ENCODE data around the gene TTC23L. TPM values are rescaled to one million over a fixed set of nuclear protein-coding genes. Genes with fewer than 3 reads are reported as not detected.

TTC23L gene
- total RNA-seq, 5 donors from 2014 or later (not counting 1 experiment from before 2014, with no cell fraction given), result 0.23 to 1.8 (median 0.64) TPM; not detected in 2

DNA sequence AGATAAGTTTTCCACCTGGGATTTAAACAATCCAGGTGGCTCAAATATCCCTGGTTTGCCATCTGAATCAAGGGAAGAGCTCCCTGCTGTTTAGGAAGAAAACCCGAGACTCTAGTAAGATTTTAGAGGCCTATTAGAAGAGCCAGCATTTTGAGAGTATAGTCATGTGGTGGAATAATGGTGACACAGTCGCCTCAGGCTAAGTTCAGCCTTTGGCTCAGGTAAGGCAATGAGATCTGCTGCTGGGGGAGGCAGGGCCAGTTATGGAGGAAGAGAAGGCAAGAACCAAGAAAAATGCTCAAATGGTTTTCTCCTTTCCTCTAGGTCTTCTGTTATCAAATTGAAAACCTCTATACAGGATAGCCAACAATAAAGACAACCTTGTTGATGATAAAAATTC, 60.1 kb downstream of the TTC23L start:
- Mint-ChIP-seq H3K27ac (no peak overlapping the region), H3K4me1 (no peaks in the 10 kb centered on the region), H3K9me3 (no peaks in the 10 kb centered on the region), H3K27me3 (no peaks in the 10 kb centered on the region), H3K36me3 (no peaks in the 10 kb centered on the region), H3K4me3 (no peak overlapping the region)
- no peak overlapping the region for H3K4me3 ChIP-seq (ENCODE audit: control insufficient read depth in 1 of 2, extremely low read depth in 1 of 2, low read length in 1 of 2)
- H3K27ac ChIP-seq (ENCODE audit: low read length), result no peak overlapping the region
- 88% methylated on average over 2 of the region's 2 CpGs for WGBS (ENCODE audit: insufficient coverage)
- H3K9me3 ChIP-seq, result no peaks in the 10 kb centered on the region
- ChIA-PET CTCF (interaction anchor here (0.7 to 4.0 kb wide), 13 partner anchors 16 to 424 kb away, joined by 3 to 29 read pairs (median 4); partner anchors contain the start of genes BRIX1 (in 1 of the 2) and RAD1 (in 1 of the 2)), POLR2A (interaction anchor here in 1 of 2 donors (0.6 kb wide), 1 partner anchor 1376 kb away, joined by 3 read pairs; no protein-coding TSS in a partner anchor)
- H3K36me3 ChIP-seq (ENCODE audit: control insufficient read depth in 2 of 2, extremely low read depth in 1 of 2, insufficient read depth in 1 of 2, low read length in 1 of 2), result no peaks in the 10 kb centered on the region
- no peak for DNase-seq
- no peaks in the 10 kb centered on the region for H3K4me1 ChIP-seq (ENCODE audit: control insufficient read depth in 1 of 2, extremely low read depth in 1 of 2, insufficient read depth in 2 of 2, low read length in 2 of 2)
- H3K27me3 ChIP-seq (replicated peaks in 1 of 2; ENCODE audit: control insufficient read depth in 2 of 2, extremely low read depth in 1 of 2, insufficient read depth in 2 of 2, low read length in 1 of 2), result no peaks in the 10 kb centered on the region
- no peak for ATAC-seq (replicated peaks in 1 of 4)

DNA sequence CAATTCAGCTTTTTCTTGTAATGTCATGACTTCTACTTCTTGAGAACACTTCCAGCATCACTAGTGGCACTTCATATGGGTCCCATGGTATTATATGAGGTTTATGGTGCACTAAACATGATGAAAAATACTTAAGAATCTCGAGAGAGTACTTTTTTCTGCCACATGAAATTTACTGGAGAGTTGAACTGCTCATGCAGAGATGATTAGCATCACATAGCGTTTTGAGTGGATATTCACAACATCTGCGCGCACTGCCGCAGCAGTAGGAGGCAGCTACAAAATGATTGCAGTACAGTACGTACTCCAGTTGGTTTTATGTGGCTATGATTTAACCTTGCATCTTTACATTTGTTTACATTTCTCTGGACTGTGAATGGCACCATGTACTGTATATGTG, 61.7 kb downstream of the TTC23L start:
- H3K4me3 ChIP-seq (ENCODE audit: control insufficient read depth in 1 of 2, extremely low read depth in 1 of 2, low read length in 1 of 2), result no peak overlapping the region
- no peak for ATAC-seq (replicated peaks in 1 of 4)
- DNase-seq, result no peak
- no peaks in the 10 kb centered on the region for H3K4me1 ChIP-seq (ENCODE audit: control insufficient read depth in 1 of 2, extremely low read depth in 1 of 2, insufficient read depth in 2 of 2, low read length in 2 of 2)
- no peak overlapping the region for H3K4me3 Mint-ChIP-seq
- no peaks in the 10 kb centered on the region for H3K4me1 Mint-ChIP-seq
- no peaks in the 10 kb centered on the region for H3K9me3 ChIP-seq
- no peak overlapping the region for H3K27ac Mint-ChIP-seq
- peaks cover 4 to 5% of the 10 kb centered on the region in 2 donors for H3K36me3 ChIP-seq (ENCODE audit: control insufficient read depth in 2 of 2, extremely low read depth in 1 of 2, insufficient read depth in 1 of 2, low read length in 1 of 2)
- peaks cover 5% of the 10 kb centered on the region for H3K36me3 Mint-ChIP-seq
- no peaks in the 10 kb centered on the region for H3K9me3 Mint-ChIP-seq
- no peak overlapping the region for H3K27ac ChIP-seq (ENCODE audit: low read length)
- POLR2A ChIA-PET, result no interaction called here
- H3K27me3 Mint-ChIP-seq, result no peaks in the 10 kb centered on the region
- no peaks in the 10 kb centered on the region for H3K27me3 ChIP-seq (replicated peaks in 1 of 2; ENCODE audit: control insufficient read depth in 2 of 2, extremely low read depth in 1 of 2, insufficient read depth in 2 of 2, low read length in 1 of 2)
- 96% methylated on average over 5 of the region's 6 CpGs for WGBS (ENCODE audit: insufficient coverage)
- CTCF ChIA-PET, result interaction anchor here (0.5 to 0.9 kb wide), 2 partner anchors 377 to 829 kb away, joined by 4 read pairs; no protein-coding TSS in a partner anchor

DNA sequence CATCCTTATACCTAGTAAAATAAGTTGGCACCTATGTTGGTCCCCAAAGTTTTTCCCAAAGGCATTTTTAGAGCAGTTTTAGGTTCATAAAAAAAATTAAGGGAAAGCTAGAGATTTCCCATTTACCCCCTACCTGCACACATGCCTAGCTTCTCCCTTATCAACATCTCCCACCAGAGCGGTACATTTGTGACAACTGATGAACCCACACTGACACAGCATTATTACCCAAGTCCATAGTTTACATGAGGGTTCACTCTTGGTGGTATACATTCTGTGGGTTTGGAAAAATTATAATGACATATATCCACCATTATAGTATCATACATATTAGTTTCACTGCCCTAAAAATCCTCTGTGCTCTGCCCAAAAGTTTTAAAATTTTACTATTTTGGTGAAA, 64.3 kb downstream of the TTC23L start:
- ATAC-seq (replicated peaks in 1 of 4) (no peak), DNase-seq (no peak)
- Mint-ChIP-seq H3K27me3 (no peaks in the 10 kb centered on the region), H3K27ac (no peak overlapping the region), H3K4me1 (no peaks in the 10 kb centered on the region), H3K36me3 (peaks cover 7% of the 10 kb centered on the region), H3K4me3 (no peak overlapping the region), H3K9me3 (no peaks in the 10 kb centered on the region)
- Histone ChIP-seq H3K36me3 (ENCODE audit: control insufficient read depth in 2 of 2, extremely low read depth in 1 of 2, insufficient read depth in 1 of 2, low read length in 1 of 2) (peaks cover 4 to 9% of the 10 kb centered on the region in 2 donors), H3K4me1 (ENCODE audit: control insufficient read depth in 1 of 2, extremely low read depth in 1 of 2, insufficient read depth in 2 of 2, low read length in 2 of 2) (no peaks in the 10 kb centered on the region), H3K9me3 (no peaks in the 10 kb centered on the region), H3K27ac (ENCODE audit: low read length) (no peak overlapping the region), H3K4me3 (ENCODE audit: control insufficient read depth in 1 of 2, extremely low read depth in 1 of 2, low read length in 1 of 2) (no peak overlapping the region), H3K27me3 (replicated peaks in 1 of 2; ENCODE audit: control insufficient read depth in 2 of 2, extremely low read depth in 1 of 2, insufficient read depth in 2 of 2, low read length in 1 of 2) (no peaks in the 10 kb centered on the region)
- WGBS (ENCODE audit: insufficient coverage), result no CpG with 5 or more reads among the region's 1 CpG
- POLR2A ChIA-PET, result no interaction called here
- CTCF ChIA-PET, result interaction anchor here (0.6 to 1.5 kb wide), 5 partner anchors 9 to 411 kb away, joined by 3 to 9 read pairs (median 3); partner anchors contain the start of genes BRIX1 (in 1 of the 2) and RAD1 (in 1 of the 2)

DNA sequence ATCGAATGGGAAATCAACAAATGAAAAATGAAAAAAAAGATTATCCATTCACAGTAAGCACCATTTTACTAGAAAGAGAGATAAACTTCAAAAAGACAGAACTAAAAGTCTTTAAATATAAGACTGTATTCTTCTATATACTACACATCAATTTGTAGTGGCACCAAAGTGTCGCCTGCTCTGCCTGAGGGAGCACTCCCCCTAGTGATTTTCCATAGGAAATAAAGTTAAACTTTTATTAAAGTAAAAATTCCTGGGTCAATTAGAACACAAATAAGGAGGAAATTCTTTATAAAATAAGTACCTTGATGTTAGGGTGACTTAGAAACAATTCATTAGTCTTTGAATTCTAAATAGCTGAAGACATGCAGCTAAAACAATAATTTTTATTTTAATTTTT, 66.6 kb downstream of the TTC23L start:
- Mint-ChIP-seq H3K4me3 (no peak overlapping the region), H3K4me1 (no peaks in the 10 kb centered on the region), H3K9me3 (no peaks in the 10 kb centered on the region), H3K27ac (no peak overlapping the region), H3K27me3 (no peaks in the 10 kb centered on the region), H3K36me3 (peaks cover 23% of the 10 kb centered on the region)
- Histone ChIP-seq H3K9me3 (no peaks in the 10 kb centered on the region), H3K36me3 (ENCODE audit: control insufficient read depth in 2 of 2, extremely low read depth in 1 of 2, insufficient read depth in 1 of 2, low read length in 1 of 2) (peaks cover 4 to 23% of the 10 kb centered on the region in 2 donors), H3K4me3 (ENCODE audit: control insufficient read depth in 1 of 2, extremely low read depth in 1 of 2, low read length in 1 of 2) (no peak overlapping the region), H3K27me3 (replicated peaks in 1 of 2; ENCODE audit: control insufficient read depth in 2 of 2, extremely low read depth in 1 of 2, insufficient read depth in 2 of 2, low read length in 1 of 2) (no peaks in the 10 kb centered on the region), H3K27ac (ENCODE audit: low read length) (no peak overlapping the region), H3K4me1 (ENCODE audit: control insufficient read depth in 1 of 2, extremely low read depth in 1 of 2, insufficient read depth in 2 of 2, low read length in 2 of 2) (no peaks in the 10 kb centered on the region)
- CTCF ChIA-PET, result no interaction called here
- WGBS (ENCODE audit: insufficient coverage), result no CpG with 5 or more reads among the region's 2 CpGs
- POLR2A ChIA-PET, result no interaction called here
- ATAC-seq (replicated peaks in 1 of 4), result no peak
- DNase-seq, result no peak

DNA sequence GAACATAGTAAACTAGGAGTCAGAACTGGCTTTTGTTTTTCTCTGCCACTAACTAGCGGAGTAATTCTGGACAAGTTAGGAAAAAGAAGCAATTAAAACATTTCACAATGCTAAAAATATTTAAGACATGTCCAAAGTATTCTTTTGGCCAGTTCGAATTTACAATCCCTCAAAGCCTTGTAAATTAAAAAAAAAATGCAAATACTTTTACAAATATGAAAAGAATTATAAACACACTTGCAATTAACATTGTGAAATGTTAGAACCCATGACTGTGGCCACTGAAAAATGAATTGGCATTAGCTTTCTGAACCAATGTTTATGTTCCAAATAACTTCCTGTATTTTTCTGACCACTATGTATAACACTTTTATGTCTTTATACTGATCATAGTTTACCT, 74.1 kb downstream of the TTC23L start:
- Histone ChIP-seq H3K4me3 (ENCODE audit: control insufficient read depth in 1 of 2, extremely low read depth in 1 of 2, low read length in 1 of 2) (no peak overlapping the region), H3K36me3 (ENCODE audit: control insufficient read depth in 2 of 2, extremely low read depth in 1 of 2, insufficient read depth in 1 of 2, low read length in 1 of 2) (peaks cover 5 to 31% of the 10 kb centered on the region in 2 donors), H3K27ac (ENCODE audit: low read length) (no peak overlapping the region), H3K4me1 (ENCODE audit: control insufficient read depth in 1 of 2, extremely low read depth in 1 of 2, insufficient read depth in 2 of 2, low read length in 2 of 2) (peaks cover 20 to 21% of the 10 kb centered on the region in 2 experiments), H3K9me3 (no peaks in the 10 kb centered on the region), H3K27me3 (replicated peaks in 1 of 2; ENCODE audit: control insufficient read depth in 2 of 2, extremely low read depth in 1 of 2, insufficient read depth in 2 of 2, low read length in 1 of 2) (no peaks in the 10 kb centered on the region)
- no peaks in the 10 kb centered on the region for H3K27me3 Mint-ChIP-seq
- H3K36me3 Mint-ChIP-seq, result peaks cover 29% of the 10 kb centered on the region
- ChIA-PET CTCF (no interaction called here), POLR2A (no interaction called here)
- DNase-seq (no peak), ATAC-seq (replicated peaks in 1 of 4) (no peak)
- H3K9me3 Mint-ChIP-seq, result no peaks in the 10 kb centered on the region
- H3K27ac Mint-ChIP-seq, result no peak overlapping the region
- H3K4me1 Mint-ChIP-seq, result peaks cover 34 to 38% (median 34%) of the 10 kb centered on the region in 3 donors
- H3K4me3 Mint-ChIP-seq, result no peak overlapping the region
- WGBS (ENCODE audit: insufficient coverage), result no CpG with 5 or more reads among the region's 2 CpGs

DNA sequence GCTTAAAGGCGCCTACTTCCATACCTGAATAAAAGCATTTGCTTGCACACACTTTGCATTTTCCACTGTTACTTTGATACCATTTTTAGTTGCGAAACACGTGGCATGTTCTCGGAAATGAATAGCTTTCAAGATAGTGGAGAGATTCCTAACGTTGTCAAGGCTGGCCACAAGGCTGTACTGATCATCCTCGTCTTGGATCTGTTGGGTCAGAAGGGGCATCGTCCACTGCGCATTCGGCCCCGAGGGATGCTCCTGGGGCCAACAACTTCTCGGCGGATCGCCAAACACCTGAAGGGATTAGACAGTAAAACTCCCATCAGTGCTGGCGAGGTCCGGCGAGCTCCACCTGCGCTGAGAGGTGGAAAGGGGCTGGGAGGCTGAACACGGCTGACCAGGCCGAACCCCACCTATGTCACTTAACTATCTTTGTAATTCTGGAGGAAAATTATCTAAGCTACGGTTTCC, 75.7 kb downstream of the TTC23L start:
- peaks cover 19% of the 10 kb centered on the region for H3K36me3 Mint-ChIP-seq
- peaks cover 34 to 38% (median 36%) of the 10 kb centered on the region in 3 donors for H3K4me1 Mint-ChIP-seq
- H3K36me3 ChIP-seq (ENCODE audit: control insufficient read depth in 2 of 2, extremely low read depth in 1 of 2, insufficient read depth in 1 of 2, low read length in 1 of 2), result peaks cover 5 to 27% of the 10 kb centered on the region in 2 donors
- peaks cover 20 to 21% of the 10 kb centered on the region in 2 experiments for H3K4me1 ChIP-seq (ENCODE audit: control insufficient read depth in 1 of 2, extremely low read depth in 1 of 2, insufficient read depth in 2 of 2, low read length in 2 of 2)
- peak in 5 of 35 experiments; percentile 7 to 17 (median 9) for DNase-seq
- no peaks in the 10 kb centered on the region for H3K27me3 Mint-ChIP-seq
- H3K27ac Mint-ChIP-seq, result no peak overlapping the region
- peak in 1 of 4 experiments; percentile 1 for ATAC-seq (replicated peaks in 1 of 4)
- ChIA-PET POLR2A (interaction anchor here (1.1 to 4.0 kb wide), 4 partner anchors 8 to 15 kb away, joined by 3 to 78 read pairs (median 11); partner anchors contain the start of gene DNAJC21 (in 2 of the 2)), CTCF (interaction anchor here in 1 of 2 donors (0.6 to 3.2 kb wide), 7 partner anchors 9 to 432 kb away, joined by 3 to 19 read pairs (median 3); partner anchors contain the start of genes DNAJC21 and TTC23L)
- H3K4me3 ChIP-seq (ENCODE audit: control insufficient read depth in 1 of 2, extremely low read depth in 1 of 2, low read length in 1 of 2), result peak overlapping the region; percentile 78 to 100
- no peaks in the 10 kb centered on the region for H3K27me3 ChIP-seq (replicated peaks in 1 of 2; ENCODE audit: control insufficient read depth in 2 of 2, extremely low read depth in 1 of 2, insufficient read depth in 2 of 2, low read length in 1 of 2)
- no peaks in the 10 kb centered on the region for H3K9me3 Mint-ChIP-seq
- H3K27ac ChIP-seq (ENCODE audit: low read length), result peak overlapping the region; percentile 84
- H3K4me3 Mint-ChIP-seq, result no peak overlapping the region
- 2% methylated on average over 7 of the region's 20 CpGs for WGBS (ENCODE audit: insufficient coverage)
- H3K9me3 ChIP-seq, result no peaks in the 10 kb centered on the region
